ENCODE measurements around the gene TCFL5.
A peak's percentile ranks its signal among the peaks of the same experiment; 100 is the strongest.
"Not testable (repeated sequence)": the region's sequence is repeated elsewhere in the genome, so short reads cannot be mapped to it uniquely, and the experiment has no call there.

Gene TCFL5

GRCh38 chr20:62878244-62879038, 16.8 kb upstream of the TCFL5 start:
- Histone ChIP-seq H3K4me3 (ENCODE audit: extremely low read depth, insufficient read depth, low read length, poor library complexity, severe bottlenecking) (no peak overlapping the region), H3K9me3 (ENCODE audit: control insufficient read depth, low read length) (no peaks in the 10 kb centered on the region), H3K4me1 (ENCODE audit: control insufficient read depth, insufficient read depth, low read length, poor library complexity, severe bottlenecking) (peaks cover 20% of the 10 kb centered on the region), H3K27ac (ENCODE audit: low read depth, low read length, severe bottlenecking) (no peak overlapping the region), H3K36me3 (ENCODE audit: control insufficient read depth, insufficient read depth, low read length) (peaks cover 17% of the 10 kb centered on the region)
- 93 to 96% methylated on average over 9 to 11 of the region's 20 CpGs for WGBS, 2 experiments (ENCODE audit: insufficient coverage in 2 of 2)

GRCh38 chr20:62876902-62877816, 15.5 kb upstream of the TCFL5 start:
- H3K36me3 ChIP-seq (ENCODE audit: control insufficient read depth, insufficient read depth, low read length), result peaks cover 12% of the 10 kb centered on the region

GRCh38 chr20:62876501-62876901, 14.9 kb upstream of the TCFL5 start:
- 97% methylated on average over 11 of the region's 13 CpGs for WGBS, 2 experiments (ENCODE audit: insufficient coverage in 2 of 2)
- Histone ChIP-seq H3K36me3 (ENCODE audit: control insufficient read depth, insufficient read depth, low read length) (peaks cover 5% of the 10 kb centered on the region), H3K27ac (ENCODE audit: low read depth, low read length, severe bottlenecking) (no peak overlapping the region), H3K9me3 (ENCODE audit: control insufficient read depth, low read length) (no peaks in the 10 kb centered on the region), H3K4me1 (ENCODE audit: control insufficient read depth, insufficient read depth, low read length, poor library complexity, severe bottlenecking) (peaks cover 20% of the 10 kb centered on the region), H3K4me3 (ENCODE audit: extremely low read depth, insufficient read depth, low read length, poor library complexity, severe bottlenecking) (no peak overlapping the region)

More at GRCh38 chr20:62876902-62877816, 15.5 kb upstream of the TCFL5 start:
- no peak overlapping the region for H3K27ac ChIP-seq (ENCODE audit: low read depth, low read length, severe bottlenecking)
- H3K4me1 ChIP-seq (ENCODE audit: control insufficient read depth, insufficient read depth, low read length, poor library complexity, severe bottlenecking), result peaks cover 20% of the 10 kb centered on the region
- no peaks in the 10 kb centered on the region for H3K9me3 ChIP-seq (ENCODE audit: control insufficient read depth, low read length)
- no peak overlapping the region for H3K4me3 ChIP-seq (ENCODE audit: extremely low read depth, insufficient read depth, low read length, poor library complexity, severe bottlenecking)
- WGBS, 2 experiments (ENCODE audit: insufficient coverage in 2 of 2), result 95 to 96% methylated on average over 42 to 44 of the region's 48 CpGs

GRCh38 chr20:62875419-62876361, 14.1 kb upstream of the TCFL5 start:
- H3K9me3 ChIP-seq (ENCODE audit: control insufficient read depth, low read length), result no peaks in the 10 kb centered on the region
- peak overlapping the region; percentile 90 for H3K27ac ChIP-seq (ENCODE audit: low read depth, low read length, severe bottlenecking)
- no peak overlapping the region for H3K4me3 ChIP-seq (ENCODE audit: extremely low read depth, insufficient read depth, low read length, poor library complexity, severe bottlenecking)
- peaks cover 4% of the 10 kb centered on the region for H3K36me3 ChIP-seq (ENCODE audit: control insufficient read depth, insufficient read depth, low read length)
- WGBS, 2 experiments (ENCODE audit: insufficient coverage in 2 of 2), result 51 to 58% methylated on average over 28 to 29 of the region's 34 CpGs
- H3K4me1 ChIP-seq (ENCODE audit: control insufficient read depth, insufficient read depth, low read length, poor library complexity, severe bottlenecking), result peaks cover 20% of the 10 kb centered on the region

GRCh38 chr20:62874964-62875344, 13.3 kb upstream of the TCFL5 start:
- WGBS, 2 experiments (ENCODE audit: insufficient coverage in 2 of 2), result 97% methylated on average over 4 to 5 of the region's 14 CpGs
- Histone ChIP-seq H3K4me1 (ENCODE audit: control insufficient read depth, insufficient read depth, low read length, poor library complexity, severe bottlenecking) (peaks cover 20% of the 10 kb centered on the region), H3K36me3 (ENCODE audit: control insufficient read depth, insufficient read depth, low read length) (no peaks in the 10 kb centered on the region), H3K9me3 (ENCODE audit: control insufficient read depth, low read length) (no peaks in the 10 kb centered on the region), H3K27ac (ENCODE audit: low read depth, low read length, severe bottlenecking) (no peak overlapping the region), H3K4me3 (ENCODE audit: extremely low read depth, insufficient read depth, low read length, poor library complexity, severe bottlenecking) (no peak overlapping the region)

GRCh38 chr20:62873681-62874031, 12.0 kb upstream of the TCFL5 start:
- not testable (repeated sequence) for H3K9me3 ChIP-seq (ENCODE audit: control insufficient read depth, low read length); H3K36me3 ChIP-seq (ENCODE audit: control insufficient read depth, insufficient read depth, low read length); H3K4me3 ChIP-seq (ENCODE audit: extremely low read depth, insufficient read depth, low read length, poor library complexity, severe bottlenecking); H3K27ac ChIP-seq (ENCODE audit: low read depth, low read length, severe bottlenecking)
- 2 to 21% methylated on average over 2 to 11 of the region's 15 CpGs for WGBS, 2 experiments (ENCODE audit: insufficient coverage in 2 of 2)
- H3K4me1 ChIP-seq (ENCODE audit: control insufficient read depth, insufficient read depth, low read length, poor library complexity, severe bottlenecking), result peaks cover 20% of the 10 kb centered on the region

GRCh38 chr20:62873280-62873679, 11.7 kb upstream of the TCFL5 start:
- Histone ChIP-seq H3K9me3 (ENCODE audit: control insufficient read depth, low read length) (no peaks in the 10 kb centered on the region), H3K4me3 (ENCODE audit: extremely low read depth, insufficient read depth, low read length, poor library complexity, severe bottlenecking) (no peak overlapping the region), H3K27ac (ENCODE audit: low read depth, low read length, severe bottlenecking) (no peak overlapping the region), H3K4me1 (ENCODE audit: control insufficient read depth, insufficient read depth, low read length, poor library complexity, severe bottlenecking) (peaks cover 20% of the 10 kb centered on the region), H3K36me3 (ENCODE audit: control insufficient read depth, insufficient read depth, low read length) (no peaks in the 10 kb centered on the region)
- 80 to 100% methylated on average over 1 to 2 of the region's 7 CpGs for WGBS, 2 experiments (ENCODE audit: insufficient coverage in 2 of 2)

- H3K9me3 ChIP-seq (ENCODE audit: control insufficient read depth, low read length), result no peaks in the 10 kb centered on the region
- H3K36me3 ChIP-seq (ENCODE audit: control insufficient read depth, insufficient read depth, low read length), result no peaks in the 10 kb centered on the region
- no peak overlapping the region for H3K27ac ChIP-seq (ENCODE audit: low read depth, low read length, severe bottlenecking)
- WGBS, 2 experiments (ENCODE audit: insufficient coverage in 2 of 2), result 95 to 100% methylated on average over 4 of the region's 6 CpGs
- H3K4me1 ChIP-seq (ENCODE audit: control insufficient read depth, insufficient read depth, low read length, poor library complexity, severe bottlenecking), result peaks cover 20% of the 10 kb centered on the region
- H3K4me3 ChIP-seq (ENCODE audit: extremely low read depth, insufficient read depth, low read length, poor library complexity, severe bottlenecking), result no peak overlapping the region
Observed at GRCh38 chr20:62872862-62873261, 11.2 kb upstream of the TCFL5 start.

- no peak overlapping the region for H3K4me3 ChIP-seq (ENCODE audit: extremely low read depth, insufficient read depth, low read length, poor library complexity, severe bottlenecking)
- no peaks in the 10 kb centered on the region for H3K36me3 ChIP-seq (ENCODE audit: control insufficient read depth, insufficient read depth, low read length)
- no peaks in the 10 kb centered on the region for H3K9me3 ChIP-seq (ENCODE audit: control insufficient read depth, low read length)
- WGBS, 2 experiments (ENCODE audit: insufficient coverage in 2 of 2), result 90 to 94% methylated on average over 14 to 17 of the region's 18 CpGs
- H3K4me1 ChIP-seq (ENCODE audit: control insufficient read depth, insufficient read depth, low read length, poor library complexity, severe bottlenecking), result peaks cover 17% of the 10 kb centered on the region
- H3K27ac ChIP-seq (ENCODE audit: low read depth, low read length, severe bottlenecking), result no peak overlapping the region
Observed at GRCh38 chr20:62872184-62872847, 10.7 kb upstream of the TCFL5 start.

- Histone ChIP-seq H3K36me3 (ENCODE audit: control insufficient read depth, insufficient read depth, low read length) (no peaks in the 10 kb centered on the region), H3K4me3 (ENCODE audit: extremely low read depth, insufficient read depth, low read length, poor library complexity, severe bottlenecking) (no peak overlapping the region), H3K4me1 (ENCODE audit: control insufficient read depth, insufficient read depth, low read length, poor library complexity, severe bottlenecking) (peaks cover 4% of the 10 kb centered on the region), H3K9me3 (ENCODE audit: control insufficient read depth, low read length) (no peaks in the 10 kb centered on the region), H3K27ac (ENCODE audit: low read depth, low read length, severe bottlenecking) (no peak overlapping the region)
- WGBS, 2 experiments (ENCODE audit: insufficient coverage in 2 of 2), result 90 to 95% methylated on average over 5 to 6 of the region's 7 CpGs
Observed at GRCh38 chr20:62864207-62864606, 2.6 kb upstream of the TCFL5 start.
